Measurements from ENCODE around the gene GEMIN7. TPM values are rescaled to one million over a fixed set of nuclear protein-coding genes. Genes with fewer than 3 reads are reported as not detected.

GEMIN7 gene
- total RNA-seq, 4 donors from 2014 or later, result 8.8 to 30.3 (median 21.8) TPM

DNA sequence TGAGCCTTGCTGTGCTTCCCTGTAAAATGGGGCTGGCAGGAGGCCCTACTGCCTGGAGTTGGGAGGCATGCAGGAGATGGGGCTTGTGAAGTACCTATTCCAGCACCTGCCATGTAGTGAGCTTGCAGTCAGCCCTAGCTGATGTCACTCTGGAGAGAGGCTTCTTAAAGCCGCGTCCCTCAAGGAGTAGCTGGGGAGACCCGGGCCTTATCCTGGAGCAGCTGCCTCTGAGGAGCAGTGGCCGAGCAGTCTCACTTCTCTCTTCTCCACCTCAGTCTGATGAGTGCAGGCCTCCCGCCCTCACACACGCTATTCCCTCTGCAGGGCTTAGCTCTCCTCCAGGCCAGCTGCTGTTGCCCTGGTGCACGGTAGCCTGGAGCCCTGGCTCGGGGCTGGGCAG, 22.2 kb upstream of the GEMIN7 start:
- WGBS, 2 donors, result 87 to 92% methylated on average over 5 to 8 of the region's 8 CpGs
- DNase-seq (ENCODE audit: low spot score in 2 of 2), result no peak

DNA sequence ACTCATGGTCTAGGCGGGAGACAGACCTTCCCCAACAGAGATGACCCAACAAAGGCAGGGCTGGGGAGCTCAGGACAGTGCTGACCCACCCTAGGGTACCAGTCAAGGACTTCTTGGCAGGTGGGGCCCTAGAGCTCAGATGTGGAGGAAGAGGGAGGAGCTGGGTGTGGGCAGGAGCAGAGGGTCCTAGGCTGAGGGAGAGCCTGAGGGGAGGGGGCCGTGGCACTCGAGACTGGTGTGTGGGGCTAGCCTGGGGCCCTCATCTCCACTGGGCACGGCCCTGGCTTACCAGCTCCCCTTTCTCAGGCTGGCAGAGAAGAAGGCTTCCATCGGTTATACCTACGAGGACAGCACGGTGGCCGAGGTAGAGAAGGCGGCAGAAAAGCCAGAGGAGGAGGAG, 21.6 kb upstream of the GEMIN7 start:
- no peak overlapping the region for H3K27ac ChIP-seq
- H3K27me3 ChIP-seq, result no peaks in the 10 kb centered on the region
- no peaks in the 10 kb centered on the region for H3K9me3 ChIP-seq
- H3K36me3 ChIP-seq, result peaks cover 11 to 100% (median 58%) of the 10 kb centered on the region in 3 donors
- peaks cover 0 to 5% (median 0%) of the 10 kb centered on the region in 4 donors for H3K4me1 ChIP-seq
- WGBS, 2 donors, result 80 to 89% methylated on average over 9 of the region's 9 CpGs
- no peak overlapping the region for H3K4me3 ChIP-seq
- no peak for DNase-seq (ENCODE audit: low spot score in 2 of 2)
- TF ChIP-seq, protein P1, sequence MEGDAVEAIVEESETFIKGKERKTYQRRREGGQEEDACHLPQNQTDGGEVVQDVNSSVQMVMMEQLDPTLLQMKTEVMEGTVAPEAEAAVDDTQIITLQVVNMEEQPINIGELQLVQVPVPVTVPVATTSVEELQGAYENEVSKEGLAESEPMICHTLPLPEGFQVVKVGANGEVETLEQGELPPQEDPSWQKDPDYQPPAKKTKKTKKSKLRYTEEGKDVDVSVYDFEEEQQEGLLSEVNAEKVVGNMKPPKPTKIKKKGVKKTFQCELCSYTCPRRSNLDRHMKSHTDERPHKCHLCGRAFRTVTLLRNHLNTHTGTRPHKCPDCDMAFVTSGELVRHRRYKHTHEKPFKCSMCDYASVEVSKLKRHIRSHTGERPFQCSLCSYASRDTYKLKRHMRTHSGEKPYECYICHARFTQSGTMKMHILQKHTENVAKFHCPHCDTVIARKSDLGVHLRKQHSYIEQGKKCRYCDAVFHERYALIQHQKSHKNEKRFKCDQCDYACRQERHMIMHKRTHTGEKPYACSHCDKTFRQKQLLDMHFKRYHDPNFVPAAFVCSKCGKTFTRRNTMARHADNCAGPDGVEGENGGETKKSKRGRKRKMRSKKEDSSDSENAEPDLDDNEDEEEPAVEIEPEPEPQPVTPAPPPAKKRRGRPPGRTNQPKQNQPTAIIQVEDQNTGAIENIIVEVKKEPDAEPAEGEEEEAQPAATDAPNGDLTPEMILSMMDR (IDR thresholded peaks at IDR 0.05), result no peak
- no peak for TF ChIP-seq EP300 (IDR thresholded peaks at IDR 0.05)
- no peak for TF ChIP-seq POLR2A (IDR thresholded peaks at IDR 0.05)

More for the DNA sequence above, 22.2 kb upstream of the GEMIN7 start:
- peaks cover 0 to 5% (median 0%) of the 10 kb centered on the region in 4 donors for H3K4me1 ChIP-seq
- peaks cover 11 to 100% (median 54%) of the 10 kb centered on the region in 3 donors for H3K36me3 ChIP-seq
- H3K27me3 ChIP-seq, result no peaks in the 10 kb centered on the region
- H3K9me3 ChIP-seq, result no peaks in the 10 kb centered on the region
- no peak overlapping the region for H3K27ac ChIP-seq
- no peak for TF ChIP-seq POLR2A (IDR thresholded peaks at IDR 0.05)
- H3K4me3 ChIP-seq, result no peak overlapping the region

DNA sequence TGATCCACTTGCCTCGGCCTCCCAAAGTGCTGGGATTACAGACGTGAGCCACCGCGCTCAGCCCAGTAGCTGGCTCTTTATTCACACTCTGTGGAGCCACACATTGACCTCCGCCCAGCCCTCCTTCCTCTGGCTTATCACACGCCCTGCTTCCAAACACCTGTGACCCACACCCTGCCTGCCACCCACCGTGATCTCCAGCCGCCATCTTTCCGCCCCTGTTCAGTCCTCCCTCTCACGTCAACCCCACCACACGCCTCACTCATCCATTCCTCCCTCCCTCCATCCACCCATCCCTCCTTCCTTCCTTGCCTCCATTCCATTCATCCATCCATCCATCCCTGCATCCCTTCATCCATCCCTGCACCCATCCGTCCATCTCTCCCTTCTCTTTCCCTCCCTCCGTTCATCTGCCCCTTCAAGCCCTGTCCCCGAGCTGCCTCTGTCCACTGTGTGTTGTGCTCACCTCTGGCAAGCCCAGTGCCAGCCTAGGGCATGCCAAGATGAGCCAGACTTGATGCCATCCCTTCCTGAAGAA, 20.4 kb upstream of the GEMIN7 start:
- H3K27ac ChIP-seq, result no peak overlapping the region
- TF ChIP-seq EP300 (IDR thresholded peaks at IDR 0.05) (no peak), POLR2A (IDR thresholded peaks at IDR 0.05) (no peak)
- TF ChIP-seq, protein P1 (IDR thresholded peaks at IDR 0.05), result no peak
- peaks cover 0 to 5% (median 0%) of the 10 kb centered on the region in 4 donors for H3K4me1 ChIP-seq
- H3K27me3 ChIP-seq, result no peaks in the 10 kb centered on the region
- WGBS, 2 donors, result 82 to 88% methylated on average over 14 of the region's 14 CpGs
- H3K4me3 ChIP-seq, result no peak overlapping the region
- peaks cover 11 to 98% (median 60%) of the 10 kb centered on the region in 3 donors for H3K36me3 ChIP-seq
- no peak for DNase-seq (ENCODE audit: low spot score in 2 of 2)
- H3K9me3 ChIP-seq, result no peaks in the 10 kb centered on the region

DNA sequence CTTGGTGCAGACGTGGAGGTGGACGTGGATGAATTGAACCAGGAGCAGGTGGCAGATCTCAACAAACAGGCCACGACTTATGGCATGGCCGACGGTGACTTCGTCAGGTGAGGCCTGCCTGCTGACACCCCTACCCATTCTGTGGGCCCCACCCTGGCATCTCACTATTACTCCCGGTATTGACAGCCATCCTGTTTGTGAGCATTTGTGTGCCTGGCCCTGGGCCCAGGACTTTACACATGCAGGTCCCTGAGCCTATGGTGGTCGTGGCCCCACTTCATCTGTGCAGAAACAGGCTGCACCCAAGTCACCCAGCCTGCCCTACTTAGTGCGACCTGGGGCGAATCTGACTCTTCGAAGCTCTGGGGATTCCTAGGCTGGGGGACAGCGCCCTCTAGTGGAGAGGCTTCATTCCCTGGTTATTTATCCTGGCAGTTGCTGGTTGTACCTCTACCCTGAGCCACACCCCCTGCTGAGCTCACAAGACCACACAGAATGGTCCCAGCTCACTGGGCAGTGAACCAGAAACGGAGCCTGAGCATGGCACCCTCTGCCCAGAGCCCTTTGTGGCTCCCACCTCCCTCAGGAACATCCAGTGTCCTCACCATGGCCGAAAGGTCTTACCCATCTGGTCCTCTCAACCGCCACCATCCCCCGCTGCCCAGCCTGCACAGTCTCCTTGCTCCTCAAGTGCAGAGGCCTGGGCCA, 19.6 kb upstream of the GEMIN7 start:
- H3K4me3 ChIP-seq, result no peak overlapping the region
- no peak overlapping the region for H3K27ac ChIP-seq
- peaks cover 11 to 98% (median 61%) of the 10 kb centered on the region in 3 donors for H3K36me3 ChIP-seq
- H3K9me3 ChIP-seq, result no peaks in the 10 kb centered on the region
- TF ChIP-seq, protein P1 (IDR thresholded peaks at IDR 0.05), result peak; percentile 67 to 91 (median 77)
- TF ChIP-seq EP300 (IDR thresholded peaks at IDR 0.05) (no peak), POLR2A (IDR thresholded peaks at IDR 0.05) (no peak)
- H3K4me1 ChIP-seq, result peaks cover 0 to 5% (median 0%) of the 10 kb centered on the region in 4 donors
- no peaks in the 10 kb centered on the region for H3K27me3 ChIP-seq
- peak; percentile 51 to 81 for DNase-seq (ENCODE audit: low spot score in 2 of 2)
- WGBS, 2 donors, result 61 to 75% methylated on average over 13 to 16 of the region's 16 CpGs

DNA sequence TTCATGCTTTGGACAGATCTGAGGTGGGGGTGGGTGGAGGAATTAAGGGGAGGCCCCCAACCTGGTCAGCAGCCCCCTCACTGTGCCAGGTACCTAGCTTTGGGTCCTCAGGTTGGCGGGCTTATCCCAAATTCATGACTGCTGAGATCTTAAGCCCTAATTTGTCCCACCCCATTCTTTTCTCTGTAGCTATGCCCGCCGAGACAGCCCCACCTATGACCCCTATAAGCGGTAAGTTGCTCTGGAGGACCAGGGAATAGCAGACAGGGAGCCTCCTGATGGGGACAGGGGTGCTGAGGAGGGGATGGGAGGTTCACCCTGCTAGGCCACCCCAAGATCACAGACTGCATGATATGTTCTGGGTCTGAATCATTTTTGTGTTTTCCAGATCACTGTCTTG, 17.1 kb upstream of the GEMIN7 start:
- no peak for DNase-seq (ENCODE audit: low spot score in 2 of 2)
- H3K4me1 ChIP-seq, result peaks cover 0 to 5% (median 0%) of the 10 kb centered on the region in 4 donors
- peaks cover 11 to 98% (median 56%) of the 10 kb centered on the region in 3 donors for H3K36me3 ChIP-seq
- no peaks in the 10 kb centered on the region for H3K9me3 ChIP-seq
- 86 to 94% methylated on average over 4 of the region's 4 CpGs for WGBS, 2 donors
- no peak overlapping the region for H3K27ac ChIP-seq
- no peak overlapping the region for H3K4me3 ChIP-seq
- H3K27me3 ChIP-seq, result no peaks in the 10 kb centered on the region
- TF ChIP-seq EP300 (IDR thresholded peaks at IDR 0.05), result no peak
- TF ChIP-seq POLR2A (IDR thresholded peaks at IDR 0.05), result no peak
- TF ChIP-seq, protein P1 (IDR thresholded peaks at IDR 0.05), result no peak
